Endodermal cell (in vitro differentiated cells): ENCODE measurements around the gene ACVR1. TPM values are rescaled to one million over a fixed set of nuclear protein-coding genes. Genes with fewer than 3 reads are reported as not detected.

Source experiments
- DNase-seq: peaks from one replicate; pipeline ENCODE4 v3.0.0-alpha.2; 2017
- H3K27ac ChIP-seq: 2 replicates; pipeline ENCODE4 v1.5.1; 2013; ENCODE audit warnings: mild to moderate bottlenecking, low read depth, low read length, moderate library complexity
- H3K27me3 ChIP-seq: 2 replicates; pipeline ENCODE4 v1.6.1; 2013; ENCODE audit warnings: mild to moderate bottlenecking, low read length, moderate library complexity; ENCODE audit not compliant: insufficient read depth, control insufficient read depth, poor library complexity, severe bottlenecking
- H3K36me3 ChIP-seq: 2 replicates; pipeline ENCODE4 v1.7.0; 2013; ENCODE audit warnings: mild to moderate bottlenecking, low read length, moderate library complexity; ENCODE audit not compliant: control insufficient read depth, insufficient read depth
- H3K4me1 ChIP-seq: one replicate; pipeline ENCODE4 v1.7.0; 2013; ENCODE audit warnings: low read length; ENCODE audit not compliant: control insufficient read depth, insufficient read depth
- H3K4me3 ChIP-seq: 2 replicates; pipeline ENCODE4 v1.5.1; 2013; ENCODE audit warnings: mild to moderate bottlenecking, low read length, moderate library complexity
- H3K9ac ChIP-seq: 2 replicates; pipeline ENCODE4 v1.6.1; 2013; ENCODE audit warnings: mild to moderate bottlenecking, low read length, moderate library complexity; ENCODE audit not compliant: poor library complexity, severe bottlenecking; ENCODE audit errors: extremely low read depth
- H3K9me3 ChIP-seq: 2 replicates; pipeline ENCODE4 v1.6.1; 2013; ENCODE audit warnings: mild to moderate bottlenecking, low read length, moderate library complexity; ENCODE audit not compliant: control insufficient read depth
- H3K27ac Mint-ChIP-seq: 2 replicates; pipeline ENCODE4 v1.8.0; 2020; ENCODE audit warnings: mixed read lengths
- H3K27me3 Mint-ChIP-seq: 2 replicates; pipeline ENCODE4 v1.8.0; 2021; ENCODE audit warnings: mild to moderate bottlenecking, mixed read lengths; ENCODE audit not compliant: insufficient read depth
- H3K36me3 Mint-ChIP-seq: 2 replicates; pipeline ENCODE4 v1.8.0; 2020; ENCODE audit warnings: low read depth, mixed read lengths
- H3K4me1 Mint-ChIP-seq: 2 replicates; pipeline ENCODE4 v1.8.0; 2020; ENCODE audit warnings: mixed read lengths
- H3K4me3 Mint-ChIP-seq: 2 replicates; pipeline ENCODE4 v1.8.0; 2020; ENCODE audit warnings: mild to moderate bottlenecking, moderate library complexity, mixed read lengths
- H3K9me3 Mint-ChIP-seq: 2 replicates; pipeline ENCODE4 v1.8.0; 2020; ENCODE audit warnings: mild to moderate bottlenecking, mixed read lengths
- WGBS, 2 experiments: methylation state at CpG; one replicate each; pipeline versions ENCODE4 v1.1.5 to v1.1.7; 2013; ENCODE audit warnings: missing lambda C conversion rate in 2 of 2, mixed read lengths in 1 of 2; ENCODE audit not compliant: insufficient coverage in 1 of 2, insufficient read length in 1 of 2; 5-methylcytosine and 5-hydroxymethylcytosine counted together
- total RNA-seq, 2 donors: library from RNA; stranded (reverse); fragmentation: NEBNext Ultra II Directional in 1 of 2; extraction: Animal tissue kit (Norgen Biotek cat#: 25700) in 1 of 2; gene quantifications; 2 replicates in 1 of 2; 3 replicates in 1 of 2; pipeline ENCODE4 v1.2.1, GENCODE V29; 2021
- TF ChIP-seq, protein P1 (sequence below): fragments of 200-600 bp; sonication (generic); conservative IDR thresholded peaks from 2 replicates; pipeline ENCODE4 v1.5.0; 2021; ENCODE audit warnings: antibody characterized with exemption, mild to moderate bottlenecking

The ACVR1 gene
- total RNA-seq, 2 donors from 2014 or later = 21.1 to 26.9 TPM

- Histone ChIP-seq H3K36me3 (peaks cover 17% of the 10 kb centered on the region), H3K9ac (no peak overlapping the region), H3K9me3 (peaks cover 22% of the 10 kb centered on the region), H3K27me3 (peaks cover 72% of the 10 kb centered on the region), H3K4me1 (peaks cover 6% of the 10 kb centered on the region), H3K4me3 (no peak overlapping the region), H3K27ac (no peak overlapping the region)
- WGBS, 2 experiments = 95 to 100% methylated on average over 2 to 4 of the region's 4 CpGs
- DNase-seq = peak; percentile 40
- H3K36me3 Mint-ChIP-seq = peaks cover 16% of the 10 kb centered on the region
- TF ChIP-seq, protein P1, sequence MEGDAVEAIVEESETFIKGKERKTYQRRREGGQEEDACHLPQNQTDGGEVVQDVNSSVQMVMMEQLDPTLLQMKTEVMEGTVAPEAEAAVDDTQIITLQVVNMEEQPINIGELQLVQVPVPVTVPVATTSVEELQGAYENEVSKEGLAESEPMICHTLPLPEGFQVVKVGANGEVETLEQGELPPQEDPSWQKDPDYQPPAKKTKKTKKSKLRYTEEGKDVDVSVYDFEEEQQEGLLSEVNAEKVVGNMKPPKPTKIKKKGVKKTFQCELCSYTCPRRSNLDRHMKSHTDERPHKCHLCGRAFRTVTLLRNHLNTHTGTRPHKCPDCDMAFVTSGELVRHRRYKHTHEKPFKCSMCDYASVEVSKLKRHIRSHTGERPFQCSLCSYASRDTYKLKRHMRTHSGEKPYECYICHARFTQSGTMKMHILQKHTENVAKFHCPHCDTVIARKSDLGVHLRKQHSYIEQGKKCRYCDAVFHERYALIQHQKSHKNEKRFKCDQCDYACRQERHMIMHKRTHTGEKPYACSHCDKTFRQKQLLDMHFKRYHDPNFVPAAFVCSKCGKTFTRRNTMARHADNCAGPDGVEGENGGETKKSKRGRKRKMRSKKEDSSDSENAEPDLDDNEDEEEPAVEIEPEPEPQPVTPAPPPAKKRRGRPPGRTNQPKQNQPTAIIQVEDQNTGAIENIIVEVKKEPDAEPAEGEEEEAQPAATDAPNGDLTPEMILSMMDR = no peak
- H3K4me1 Mint-ChIP-seq = peaks cover 35% of the 10 kb centered on the region
- H3K9me3 Mint-ChIP-seq = no peaks in the 10 kb centered on the region
- no peak overlapping the region for H3K27ac Mint-ChIP-seq
- H3K4me3 Mint-ChIP-seq = no peak overlapping the region
- H3K27me3 Mint-ChIP-seq = peaks cover 67% of the 10 kb centered on the region
These were observed 27.9 kb downstream of the ACVR1 start for GRCh38 chr2:157848213-157848612.

- Histone ChIP-seq H3K36me3 (peaks cover 17% of the 10 kb centered on the region), H3K27me3 (peaks cover 93% of the 10 kb centered on the region), H3K4me3 (no peak overlapping the region), H3K4me1 (peaks cover 6% of the 10 kb centered on the region), H3K9ac (no peak overlapping the region), H3K9me3 (peaks cover 22% of the 10 kb centered on the region), H3K27ac (no peak overlapping the region)
- no peak overlapping the region for H3K4me3 Mint-ChIP-seq
- H3K4me1 Mint-ChIP-seq = peaks cover 28% of the 10 kb centered on the region
- TF ChIP-seq, protein P1 = no peak
- 91 to 100% methylated on average over 2 of the region's 2 CpGs for WGBS, 2 experiments
- no peaks in the 10 kb centered on the region for H3K9me3 Mint-ChIP-seq
- no peak overlapping the region for H3K27ac Mint-ChIP-seq
- H3K27me3 Mint-ChIP-seq = peaks cover 77% of the 10 kb centered on the region
- DNase-seq = no peak
- H3K36me3 Mint-ChIP-seq = peaks cover 12% of the 10 kb centered on the region
These were observed 31.0 kb downstream of the ACVR1 start for GRCh38 chr2:157845081-157845480.

- no peak overlapping the region for H3K27ac Mint-ChIP-seq
- peaks cover 9% of the 10 kb centered on the region for H3K4me1 ChIP-seq
- DNase-seq = no peak
- H3K4me3 Mint-ChIP-seq = no peak overlapping the region
- H3K27me3 ChIP-seq = peaks cover 81% of the 10 kb centered on the region
- no peak overlapping the region for H3K9ac ChIP-seq
- peaks cover 38% of the 10 kb centered on the region for H3K4me1 Mint-ChIP-seq
- H3K9me3 ChIP-seq = peaks cover 22% of the 10 kb centered on the region
- peaks cover 69% of the 10 kb centered on the region for H3K27me3 Mint-ChIP-seq
- H3K9me3 Mint-ChIP-seq = no peaks in the 10 kb centered on the region
- TF ChIP-seq, protein P1 = no peak
- H3K4me3 ChIP-seq = no peak overlapping the region
- H3K27ac ChIP-seq = no peak overlapping the region
- H3K36me3 Mint-ChIP-seq = peaks cover 8% of the 10 kb centered on the region
- 93 to 96% methylated on average over 3 to 4 of the region's 4 CpGs for WGBS, 2 experiments
- H3K36me3 ChIP-seq = peaks cover 17% of the 10 kb centered on the region
These were observed 32.2 kb downstream of the ACVR1 start for GRCh38 chr2:157843935-157844334.
